Measurements from ENCODE around the gene IL17RC.
"Not testable (repeated sequence)": the region's sequence is repeated elsewhere in the genome, so short reads cannot be mapped to it uniquely, and the experiment has no call there.

IL17RC gene, protein sequence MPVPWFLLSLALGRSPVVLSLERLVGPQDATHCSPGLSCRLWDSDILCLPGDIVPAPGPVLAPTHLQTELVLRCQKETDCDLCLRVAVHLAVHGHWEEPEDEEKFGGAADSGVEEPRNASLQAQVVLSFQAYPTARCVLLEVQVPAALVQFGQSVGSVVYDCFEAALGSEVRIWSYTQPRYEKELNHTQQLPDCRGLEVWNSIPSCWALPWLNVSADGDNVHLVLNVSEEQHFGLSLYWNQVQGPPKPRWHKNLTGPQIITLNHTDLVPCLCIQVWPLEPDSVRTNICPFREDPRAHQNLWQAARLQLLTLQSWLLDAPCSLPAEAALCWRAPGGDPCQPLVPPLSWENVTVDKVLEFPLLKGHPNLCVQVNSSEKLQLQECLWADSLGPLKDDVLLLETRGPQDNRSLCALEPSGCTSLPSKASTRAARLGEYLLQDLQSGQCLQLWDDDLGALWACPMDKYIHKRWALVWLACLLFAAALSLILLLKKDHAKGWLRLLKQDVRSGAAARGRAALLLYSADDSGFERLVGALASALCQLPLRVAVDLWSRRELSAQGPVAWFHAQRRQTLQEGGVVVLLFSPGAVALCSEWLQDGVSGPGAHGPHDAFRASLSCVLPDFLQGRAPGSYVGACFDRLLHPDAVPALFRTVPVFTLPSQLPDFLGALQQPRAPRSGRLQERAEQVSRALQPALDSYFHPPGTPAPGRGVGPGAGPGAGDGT

DNA sequence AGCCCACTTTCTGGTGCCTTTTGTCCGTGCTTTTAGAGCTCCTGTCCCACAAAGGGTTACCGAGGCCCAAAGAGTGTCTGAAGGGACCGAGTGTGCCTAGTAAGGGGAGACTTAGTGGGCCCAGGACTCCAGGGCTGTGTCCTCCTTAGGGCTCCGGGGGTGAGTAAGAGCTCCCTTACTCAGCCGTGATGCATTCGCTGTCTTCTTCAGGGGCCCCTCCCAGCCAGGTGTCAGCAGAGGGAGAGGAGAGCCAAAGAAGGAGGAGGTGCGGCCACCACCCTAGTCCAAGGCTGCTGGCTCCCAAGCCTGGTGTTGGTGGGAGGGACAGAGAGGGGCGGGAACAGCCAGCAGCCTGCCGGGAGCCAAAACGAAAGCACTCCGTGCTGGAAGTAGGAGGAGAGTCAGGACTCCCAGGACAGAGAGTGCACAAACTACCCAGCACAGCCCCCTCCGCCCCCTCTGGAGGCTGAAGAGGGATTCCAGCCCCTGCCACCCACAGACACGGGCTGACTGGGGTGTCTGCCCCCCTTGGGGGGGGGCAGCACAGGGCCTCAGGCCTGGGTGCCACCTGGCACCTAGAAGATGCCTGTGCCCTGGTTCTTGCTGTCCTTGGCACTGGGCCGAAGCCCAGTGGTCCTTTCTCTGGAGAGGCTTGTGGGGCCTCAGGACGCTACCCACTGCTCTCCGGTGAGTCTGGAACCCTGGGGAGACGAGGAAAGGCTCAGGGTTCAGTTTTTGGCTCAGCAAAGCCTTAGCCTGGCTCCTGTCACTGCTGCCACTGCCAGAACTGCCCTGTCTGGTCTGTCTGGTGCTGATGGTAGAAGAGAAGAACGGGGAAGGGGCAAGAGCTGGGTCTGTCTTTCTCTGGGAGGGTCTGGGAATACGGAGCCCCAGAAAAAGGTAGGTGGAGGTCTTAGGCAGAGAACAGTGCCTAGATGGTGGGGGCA is at the start of gene IL17RC:
IL17RC (plus strand) TSS at position 365 of the 947 bp plus-strand sequence; CDS start at position 583, 218 bp downstream.
- peak; percentile 85 for DNase-seq

DNA sequence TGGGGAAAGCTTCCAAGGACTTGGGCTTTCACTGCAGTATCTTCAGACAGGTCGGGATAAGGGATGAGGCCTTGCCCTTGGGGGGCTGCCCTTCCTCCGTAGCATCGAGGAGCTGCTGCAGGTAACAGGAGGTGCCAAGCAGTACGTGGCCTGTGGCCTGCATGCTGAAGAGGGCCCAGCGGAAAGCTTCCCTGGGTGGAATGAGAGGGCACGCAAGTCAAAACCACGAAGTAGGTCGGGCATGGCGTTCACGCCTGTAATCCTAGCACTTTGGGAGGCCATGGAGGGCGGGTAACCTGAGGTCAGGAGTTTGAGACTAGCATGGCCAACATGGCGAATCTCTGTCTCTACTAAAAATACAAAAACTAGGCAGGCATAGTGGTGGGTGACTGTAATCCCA is 49.8 kb upstream of the IL17RC start:
- no peak for DNase-seq

DNA sequence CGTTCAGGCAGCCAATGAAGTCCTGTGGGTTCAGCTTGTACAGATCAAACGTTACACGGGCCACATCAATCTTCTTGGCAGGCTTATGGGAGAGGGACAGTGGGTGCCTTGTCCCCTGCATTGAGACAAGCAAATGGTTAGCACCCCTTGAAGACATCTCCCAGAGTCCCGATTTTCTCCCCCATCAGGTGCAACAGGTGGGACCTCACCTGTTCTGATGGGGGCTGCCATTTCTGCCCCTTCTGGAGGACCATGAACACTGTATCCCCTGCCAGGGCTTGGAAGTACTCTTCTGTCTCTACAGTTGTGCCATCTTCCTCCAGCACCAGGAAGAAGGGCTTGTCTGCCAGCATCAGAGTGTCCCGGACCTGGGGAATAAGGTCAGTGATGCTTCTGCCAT is 46.9 kb upstream of the IL17RC start:
- DNase-seq, result no peak

DNA sequence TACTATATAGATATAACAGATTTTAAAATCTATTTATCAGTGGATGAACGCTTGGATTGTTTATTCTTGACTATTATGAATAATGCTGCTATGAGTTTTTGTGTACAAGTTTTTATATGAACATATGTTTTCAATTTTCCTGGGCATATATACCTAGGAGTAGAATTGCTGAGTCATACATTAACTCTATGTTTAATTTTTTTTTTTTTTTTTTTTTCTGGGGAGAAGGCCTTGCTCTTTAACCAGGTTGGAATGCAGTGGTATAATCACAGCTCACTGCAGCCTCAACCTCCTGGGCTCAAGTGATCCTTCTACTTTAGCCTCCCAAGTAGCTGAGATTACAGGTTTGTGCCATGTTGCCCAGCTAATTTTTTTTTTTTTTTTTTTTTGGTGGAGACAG is 45.9 kb upstream of the IL17RC start:
- DNase-seq, result peak; percentile 85

DNA sequence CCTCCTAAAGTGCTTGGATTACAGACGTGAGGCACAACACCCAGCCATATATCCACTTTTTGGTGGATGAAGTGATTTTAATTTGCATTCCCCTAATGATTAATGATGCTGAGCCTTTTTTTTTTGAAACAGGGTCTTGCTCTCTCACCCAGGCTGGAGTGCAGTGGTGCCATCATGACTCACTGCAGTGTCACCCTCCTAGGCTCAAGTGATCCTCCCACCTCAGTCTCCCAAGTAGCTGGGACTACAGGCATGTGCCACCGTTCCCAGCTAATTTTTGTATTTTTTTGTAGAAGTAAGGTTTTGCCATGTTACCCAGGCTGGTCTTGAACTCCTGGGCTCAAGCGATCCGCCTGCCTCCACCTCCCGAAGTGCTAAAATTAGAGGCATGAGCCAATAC is 44.8 kb upstream of the IL17RC start:
- not testable (repeated sequence) for DNase-seq

DNA sequence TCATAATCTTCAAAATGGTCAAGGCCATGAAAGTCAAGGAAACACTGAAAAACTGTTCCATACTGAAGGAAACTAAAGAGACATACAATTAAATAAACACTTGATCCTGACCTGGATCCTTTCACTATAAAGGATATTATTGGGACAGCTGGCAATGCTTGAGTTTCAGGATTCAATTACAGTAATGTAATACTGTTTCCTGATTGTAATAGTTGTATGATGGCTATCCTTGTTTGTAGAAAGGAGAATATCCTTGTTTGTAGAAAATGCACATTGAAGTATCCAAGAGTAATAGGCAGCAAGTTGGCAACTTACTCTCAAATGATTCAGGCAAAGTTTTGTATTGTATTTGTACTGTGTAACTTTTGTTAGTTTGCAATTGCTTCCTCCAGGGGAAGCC is 41.5 kb upstream of the IL17RC start:
- no peak for DNase-seq

DNA sequence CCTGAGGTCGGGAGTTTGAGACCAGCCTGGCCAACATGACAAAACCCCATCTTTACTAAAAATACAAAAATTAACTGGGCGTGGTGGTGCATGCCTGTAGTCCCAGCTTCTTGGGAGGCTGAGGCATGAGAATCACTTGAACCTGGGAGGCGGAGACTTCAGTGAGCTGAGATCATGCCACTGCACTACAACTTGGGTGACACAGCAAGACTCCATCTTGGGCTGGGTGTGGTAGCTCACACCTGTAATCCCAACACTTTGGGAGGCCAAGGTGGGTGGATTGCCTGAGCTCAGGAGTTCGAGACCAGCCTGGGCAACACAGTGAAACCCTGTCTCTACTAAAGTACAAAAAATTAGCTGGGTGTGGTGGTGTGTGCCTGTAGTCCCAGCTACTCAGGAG is 40.6 kb upstream of the IL17RC start:
- not testable (repeated sequence) for DNase-seq

DNA sequence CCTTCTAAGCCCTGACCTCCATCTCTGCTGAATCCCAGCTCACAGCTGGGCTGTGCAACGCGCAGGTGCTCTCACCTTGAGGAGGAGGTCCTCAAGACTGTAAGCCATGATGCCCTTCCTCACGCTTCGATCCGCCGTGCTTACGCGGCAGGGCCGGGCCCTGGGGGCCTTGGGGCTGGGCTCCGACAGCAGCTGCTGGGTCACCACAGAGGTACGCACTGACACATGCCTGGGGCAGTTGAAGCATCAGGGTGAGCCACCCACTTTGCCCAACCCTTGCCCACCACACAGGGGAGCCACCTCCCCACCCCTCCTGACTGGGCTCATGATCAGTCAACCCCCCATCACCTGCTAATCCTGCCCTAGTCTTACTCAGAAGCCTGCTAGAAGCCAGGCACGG is 39.9 kb upstream of the IL17RC start:
- no peak for DNase-seq

DNA sequence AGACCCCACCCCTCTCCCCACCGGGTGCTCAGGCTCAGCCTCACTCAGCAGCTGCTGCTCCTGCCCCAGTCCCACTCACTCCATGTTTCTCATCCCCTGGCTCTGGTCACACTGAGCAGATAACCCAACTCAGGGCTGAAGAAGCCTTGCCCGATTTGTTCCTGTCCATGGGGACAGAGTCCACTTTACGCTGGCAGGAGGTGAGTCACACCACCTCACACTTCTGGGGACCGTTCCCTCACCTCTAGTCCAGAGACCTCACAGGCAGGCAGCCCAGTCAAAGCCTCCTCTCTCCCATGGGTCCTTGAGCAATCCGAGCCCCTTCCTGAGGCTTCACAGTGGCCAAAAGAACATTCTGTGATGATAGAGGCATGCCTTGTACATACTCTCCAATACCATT is 38.2 kb upstream of the IL17RC start:
- no peak for DNase-seq

DNA sequence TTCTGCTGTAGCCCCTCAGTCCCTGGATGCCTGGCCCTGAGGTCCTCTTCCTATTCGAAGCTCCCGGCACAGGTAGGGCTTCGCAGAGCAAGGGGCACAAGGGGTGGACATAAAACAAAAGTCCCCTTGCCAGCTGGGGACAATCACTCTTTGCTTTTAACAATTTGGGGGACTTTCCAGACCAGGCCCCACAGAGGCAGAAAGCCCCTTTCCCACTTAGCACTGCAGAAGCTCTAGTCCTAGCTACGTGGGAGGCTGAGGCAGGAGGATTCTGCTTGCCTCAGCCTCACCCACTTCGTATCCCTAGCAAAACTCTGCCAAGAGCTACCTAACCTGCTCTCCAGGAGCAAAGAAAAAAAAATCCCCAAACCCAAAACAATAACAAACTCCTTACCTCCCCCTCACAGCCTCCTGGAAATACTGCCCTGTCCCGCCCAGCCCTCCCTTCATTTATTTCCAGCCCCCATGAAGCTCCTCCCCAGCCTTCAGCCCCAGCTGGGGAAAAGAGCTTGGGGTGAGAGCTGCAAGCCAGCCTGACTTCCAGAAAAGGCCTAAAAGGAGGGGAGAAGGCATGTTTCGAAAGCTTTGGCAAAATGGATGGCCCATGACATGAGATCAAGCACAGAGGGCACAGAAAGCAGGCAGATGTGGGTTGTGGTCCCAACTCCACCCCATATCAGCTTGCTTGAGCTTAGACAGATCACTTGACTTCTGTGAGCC is 36.9 kb upstream of the IL17RC start, which contains the start of gene CIDEC:
CIDEC (minus strand) TSS at position 424 of the 720 bp plus-strand sequence. CDS start 1,767 bp downstream, outside the sequence.
- DNase-seq, result no peak

DNA sequence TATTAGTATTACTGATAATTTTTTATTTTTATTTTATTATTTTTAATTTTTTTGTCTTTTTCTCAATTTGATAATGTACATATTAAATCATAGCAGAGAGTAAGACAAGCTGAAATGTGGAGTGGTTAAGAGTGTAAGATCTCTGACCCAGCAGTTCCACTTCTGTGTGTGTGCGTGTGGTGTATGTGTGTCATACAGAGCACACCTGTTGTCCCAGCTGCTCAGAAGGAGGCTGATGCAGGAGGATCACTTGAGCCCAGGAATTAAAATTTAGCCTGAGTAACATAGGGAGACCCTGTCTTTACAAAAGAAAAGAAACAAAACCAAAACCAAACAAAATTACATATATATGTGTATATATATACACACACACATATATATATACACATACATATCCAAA is 35.5 kb upstream of the IL17RC start:
- DNase-seq, result no peak

DNA sequence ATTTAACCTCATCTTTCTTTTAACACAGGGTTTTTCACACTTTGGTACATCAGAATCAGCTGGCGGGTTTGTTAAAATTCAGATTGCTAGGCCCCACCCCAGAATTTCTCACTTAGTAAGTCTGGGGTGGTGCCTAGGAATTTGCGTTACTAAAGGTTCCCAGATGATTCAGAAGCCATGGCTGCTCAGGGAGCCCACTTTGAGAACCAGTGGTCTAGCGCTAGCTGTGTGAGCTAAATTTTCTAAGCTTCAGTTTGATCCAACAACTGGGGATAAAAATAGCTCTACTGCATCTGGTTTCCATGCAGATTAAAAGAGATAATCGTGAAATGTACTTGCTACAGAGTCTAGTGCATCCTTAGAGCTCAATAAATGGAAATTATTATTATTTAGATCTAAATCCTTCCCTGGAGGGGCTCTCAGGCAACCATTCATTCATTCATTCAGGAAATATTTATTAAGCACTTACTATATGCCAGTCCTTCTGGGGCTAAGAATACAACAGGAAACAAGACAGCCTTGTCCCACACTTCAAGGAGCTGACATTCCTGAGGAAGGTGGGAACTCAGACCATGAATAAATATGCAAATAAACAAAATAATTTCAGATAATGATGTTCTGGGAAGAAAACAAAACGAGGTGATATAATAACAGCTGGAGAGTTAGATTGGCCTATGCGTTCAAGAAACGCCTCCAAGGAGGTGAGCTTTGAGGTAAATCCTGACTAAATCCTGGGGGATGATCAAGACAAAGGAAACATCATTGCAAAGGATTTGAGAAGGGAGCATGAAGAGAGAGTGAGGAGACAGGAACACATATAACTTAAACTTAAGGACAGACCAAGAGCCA is 33.0 kb upstream of the IL17RC start:
- peak; percentile 64 for DNase-seq

DNA sequence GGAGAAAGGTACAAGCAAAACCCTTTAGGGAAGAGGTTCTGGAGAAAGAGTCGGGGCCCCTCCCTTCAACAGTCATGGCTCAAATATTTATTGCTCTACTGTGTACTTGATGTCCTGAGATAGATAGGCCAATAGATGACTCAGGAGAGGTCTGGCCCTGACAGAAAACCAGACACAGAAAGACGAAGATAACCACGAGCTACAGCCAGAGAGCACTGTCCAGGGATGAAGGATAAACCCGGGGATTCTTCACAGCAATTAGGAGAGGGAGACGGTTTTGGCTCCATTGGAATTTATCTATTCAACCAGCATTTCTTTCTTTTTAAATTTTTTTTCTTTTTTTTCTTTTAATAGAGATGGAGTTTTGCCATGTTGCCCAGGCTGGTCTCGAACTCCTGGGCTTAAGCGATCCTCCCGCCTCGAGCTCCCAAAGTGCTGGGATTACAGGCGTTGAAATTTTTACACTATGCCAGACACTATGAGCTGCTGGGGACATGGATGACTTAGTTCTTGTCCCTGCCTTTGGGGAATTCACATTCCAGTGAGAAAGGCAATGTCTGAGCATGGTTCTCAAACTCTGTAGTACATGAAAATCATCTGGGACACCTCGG is 32.2 kb upstream of the IL17RC start:
- peak; percentile 88 for DNase-seq

DNA sequence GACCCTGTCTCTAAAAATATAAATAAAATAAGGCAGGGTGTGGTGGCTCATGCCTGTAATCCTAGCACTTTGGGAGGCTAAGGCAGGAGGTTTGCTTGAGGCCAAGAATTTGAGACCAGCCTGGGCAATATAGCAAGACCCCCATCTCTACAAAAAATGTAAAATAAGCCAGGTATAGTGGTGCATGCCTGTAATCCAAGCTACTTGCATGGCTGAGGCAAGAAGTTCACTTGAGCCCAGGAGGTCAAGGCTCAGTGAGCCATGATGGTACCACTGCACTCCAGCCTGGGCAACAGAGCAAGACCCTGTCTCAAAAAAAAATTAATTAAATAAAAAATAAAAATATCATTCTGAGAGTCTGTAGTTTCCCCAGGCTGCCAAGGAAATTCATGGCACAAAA is 30.6 kb upstream of the IL17RC start:
- DNase-seq, result no peak

DNA sequence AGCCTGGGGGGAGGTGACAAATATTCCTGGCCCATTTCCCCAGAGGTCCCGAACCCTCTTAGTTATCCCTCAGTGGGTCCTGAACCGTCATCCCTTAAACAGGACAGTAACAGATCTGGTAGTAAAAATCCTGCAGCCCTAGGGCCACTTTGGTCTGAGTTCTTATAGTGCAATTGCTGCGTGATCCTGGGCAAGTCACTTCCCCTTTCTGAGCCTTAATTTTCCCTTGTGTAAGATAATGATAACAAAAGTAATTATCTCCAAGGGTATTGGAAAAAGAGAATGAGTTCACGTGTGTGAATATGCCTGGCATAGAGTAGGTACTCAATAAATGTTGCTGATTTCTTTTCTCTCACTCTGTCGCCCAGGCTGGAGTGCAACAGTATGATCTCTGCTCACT is 29.4 kb upstream of the IL17RC start:
- DNase-seq, result no peak

DNA sequence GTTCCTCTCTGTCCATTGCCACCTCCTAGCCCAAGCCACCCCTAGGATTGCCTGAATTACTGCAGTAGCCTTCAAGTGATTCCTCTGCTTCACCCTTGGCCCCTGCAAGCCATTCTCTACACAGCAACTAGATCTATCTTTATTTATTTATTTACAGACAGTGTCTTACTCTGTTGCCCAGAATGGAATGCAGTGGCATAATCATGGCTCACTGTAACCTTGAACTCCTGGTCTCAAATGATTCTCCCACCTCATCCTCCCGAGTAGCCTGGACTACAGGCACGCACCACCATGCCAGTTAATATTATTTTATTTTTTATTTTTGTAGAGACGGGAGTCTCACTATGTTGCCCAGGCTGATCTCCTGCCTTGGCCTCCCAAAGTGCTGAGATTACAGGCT is 28.4 kb upstream of the IL17RC start:
- no peak for DNase-seq

DNA sequence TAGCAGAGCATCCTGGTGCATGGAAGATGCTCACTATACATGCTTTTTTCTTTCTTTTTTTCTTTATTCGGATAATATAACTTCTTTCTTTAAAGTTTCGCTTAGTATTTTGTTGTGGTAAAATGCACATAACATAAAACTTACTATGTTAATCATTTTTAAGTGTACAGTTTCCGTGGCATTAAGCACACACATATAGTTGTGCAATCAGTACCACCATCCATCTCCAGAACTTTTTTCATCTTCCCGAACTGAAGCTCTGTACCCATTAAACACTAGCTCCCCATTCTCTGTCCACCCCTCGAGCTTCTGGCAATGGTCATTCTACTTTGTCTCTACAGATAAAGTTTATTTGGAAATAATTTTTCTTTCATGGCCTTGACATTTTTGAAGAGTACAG is 27.5 kb upstream of the IL17RC start:
- DNase-seq, result no peak

DNA sequence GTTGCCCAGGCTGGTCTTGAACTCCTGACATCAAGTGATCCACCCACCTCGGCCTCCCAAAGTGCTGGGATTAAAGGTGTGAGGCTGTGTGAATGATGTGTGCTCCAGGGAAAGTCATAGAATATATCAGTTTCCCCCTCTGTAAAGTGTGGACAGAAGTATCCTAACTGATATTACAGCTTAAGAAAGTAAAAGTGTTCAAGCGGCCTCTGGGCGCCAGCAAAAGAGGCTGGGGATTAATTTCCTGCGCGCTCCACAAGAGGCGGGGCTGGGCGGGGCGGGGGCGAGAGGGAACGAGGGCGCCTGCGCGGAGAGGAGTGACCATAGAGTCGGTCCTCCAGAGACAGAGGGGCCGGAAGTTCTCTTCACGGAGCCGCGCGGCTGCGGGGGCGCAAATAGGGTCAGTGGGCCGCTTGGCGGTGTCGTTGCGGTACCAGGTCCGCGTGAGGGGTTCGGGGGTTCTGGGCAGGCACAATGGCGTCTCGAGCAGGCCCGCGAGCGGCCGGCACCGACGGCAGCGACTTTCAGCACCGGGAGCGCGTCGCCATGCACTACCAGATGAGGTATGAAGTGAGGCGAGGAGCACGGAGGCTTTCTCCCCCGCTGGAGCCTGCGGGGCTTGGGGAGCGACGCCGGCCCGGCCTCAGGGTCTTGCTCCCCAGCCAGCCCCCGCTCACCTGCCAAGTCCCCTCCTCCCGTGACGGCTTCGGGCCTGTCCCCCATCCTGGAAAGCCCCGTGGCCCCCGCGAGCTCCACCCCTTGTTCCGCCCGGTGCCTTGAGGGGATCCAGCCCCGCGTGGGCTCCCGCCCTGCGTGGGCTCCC is 26.4 kb upstream of the IL17RC start, which contains the start of gene JAGN1:
JAGN1 (plus strand) TSS at position 362 of the 823 bp plus-strand sequence; CDS start at position 475, 113 bp downstream.
- DNase-seq, result peak; percentile 86

DNA sequence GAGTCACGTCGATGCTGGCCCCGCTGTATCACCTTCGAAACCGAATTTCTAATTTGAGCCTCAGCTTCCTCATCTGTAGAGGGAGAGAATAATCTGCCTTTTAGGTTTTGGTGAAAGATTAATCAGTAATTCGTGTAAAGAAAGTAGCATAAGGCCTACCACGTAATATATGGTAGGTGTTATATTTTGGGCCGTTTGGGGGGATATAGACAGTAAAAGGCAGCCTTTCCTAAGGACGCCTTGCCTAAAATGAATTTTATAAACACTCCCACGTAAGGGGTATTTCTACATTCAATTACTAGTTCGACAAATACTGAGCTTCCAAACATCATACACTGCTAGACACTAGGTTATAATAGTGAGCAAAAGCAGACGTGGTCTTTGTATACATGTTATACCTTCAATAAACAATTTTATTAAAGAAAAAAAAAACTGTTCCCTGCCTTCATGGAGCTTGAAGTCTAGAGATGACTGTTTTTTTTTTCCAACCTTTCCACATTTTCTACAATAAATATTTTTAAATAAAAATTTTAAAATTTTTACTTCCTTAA is 25.8 kb upstream of the IL17RC start:
- no peak for DNase-seq

DNA sequence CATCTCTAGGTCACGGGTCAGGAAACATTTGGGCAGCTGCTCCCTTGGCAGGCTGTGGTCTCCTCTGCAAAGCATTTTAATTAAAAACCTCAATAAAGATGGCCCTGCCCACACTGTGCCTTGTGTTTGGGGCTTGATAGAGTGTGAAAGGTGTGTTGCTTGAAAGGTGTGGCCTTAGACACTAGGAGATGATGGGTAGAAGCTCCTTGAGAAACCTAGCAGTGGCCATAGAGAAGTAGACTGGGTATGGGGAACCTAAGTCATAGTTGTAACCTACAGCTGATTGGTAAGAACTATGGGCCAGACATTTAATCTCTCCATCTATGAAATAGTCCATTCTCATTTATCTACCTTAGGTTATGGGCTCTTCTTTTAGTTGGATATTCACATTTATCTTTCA is 23.2 kb upstream of the IL17RC start:
- no peak for DNase-seq

Measured in fibroblast of upper back skin (primary cell).